Caco-2 (cell line): ENCODE results near the gene HELZ. TPM values are rescaled to one million over a fixed set of nuclear protein-coding genes. Genes with fewer than 3 reads are reported as not detected.

Source experiments
- BruUV-seq: library from RNA; stranded (reverse); fragments of 400-500 nt; replicated peaks from 2 replicates; lab custom pipeline; 2021; lab: Mats Ljungman, UMichigan
- CTCF ChIA-PET: fragments of 300-600 bp; sonication (Branson Sonifier 250); formaldehyde crosslinking; loops from one replicate; lab custom pipeline; 2022; ENCODE audit warnings: antibody characterized with exemption; lab: Charles Lee
- POLR2A ChIA-PET: fragments of 300-600 bp; sonication (Branson Sonifier 250); formaldehyde crosslinking; loops from one replicate; lab custom pipeline; 2022; ENCODE audit warnings: antibody characterized with exemption; lab: Charles Lee
- DNase-seq, 2 experiments: peaks; one replicate each; pipeline versions ENCODE4 v3.0.0 to v3.0.0-alpha.2; 2020 to 2022
- H3K27me3 ChIP-seq: replicated peaks from 2 replicates; pipeline ENCODE4 v1.6.0; 2011; ENCODE audit warnings: low read length; ENCODE audit not compliant: control insufficient read depth, insufficient read depth
- H3K36me3 ChIP-seq: 2 replicates; pipeline ENCODE4 v1.5.1; 2011; ENCODE audit warnings: low read length; ENCODE audit not compliant: control insufficient read depth, insufficient read depth
- H3K4me1 ChIP-seq: fragments of 250-450 bp; sonication (Bioruptor Pico); 2 replicates; pipeline ENCODE4 v1.5.1; 2020; ENCODE audit warnings: mild to moderate bottlenecking
- H3K4me3 ChIP-seq: 2 replicates; pipeline ENCODE4 v1.5.1; 2011; ENCODE audit warnings: low read depth, mild to moderate bottlenecking, control low read depth, low read length
- H3K9me3 ChIP-seq: fragments of 250-450 bp; sonication (Bioruptor Pico); 2 replicates; pipeline ENCODE4 v1.5.1; 2020; ENCODE audit warnings: mild to moderate bottlenecking, moderate library complexity
- H3K27ac Mint-ChIP-seq: one replicate; pipeline ENCODE4 v1.8.0; 2022; ENCODE audit warnings: mixed read lengths; ENCODE audit not compliant: unreplicated experiment
- H3K27me3 Mint-ChIP-seq: one replicate; pipeline ENCODE4 v1.8.0; 2022; ENCODE audit warnings: mixed read lengths; ENCODE audit not compliant: insufficient read depth, unreplicated experiment
- H3K36me3 Mint-ChIP-seq: one replicate; pipeline ENCODE4 v1.8.0; 2022; ENCODE audit warnings: mild to moderate bottlenecking, mixed read lengths; ENCODE audit not compliant: insufficient read depth, unreplicated experiment
- H3K4me1 Mint-ChIP-seq: one replicate; pipeline ENCODE4 v1.8.0; 2022; ENCODE audit warnings: low read depth, mixed read lengths; ENCODE audit not compliant: unreplicated experiment
- H3K4me3 Mint-ChIP-seq: one replicate; pipeline ENCODE4 v1.8.0; 2022; ENCODE audit warnings: mild to moderate bottlenecking, moderate library complexity, mixed read lengths; ENCODE audit not compliant: unreplicated experiment
- H3K9me3 Mint-ChIP-seq: one replicate; pipeline ENCODE4 v1.8.0; 2022; ENCODE audit warnings: mixed read lengths; ENCODE audit not compliant: unreplicated experiment
- intact Hi-C: fragments of 100-400 bp; cut with micrococcal nuclease; formaldehyde crosslinking; loops from one replicate; pipeline ENCODE4 v1.10.0; 2022; ENCODE audit not compliant: unreplicated experiment
- total RNA-seq: library from RNA; stranded (reverse); gene quantifications from 2 replicates; pipeline ENCODE4 v1.2.3, GENCODE V29; 2022
- TF ChIP-seq, protein P1 (sequence below), 2 experiments: fragments of 200-600 bp in 1 of 2; IDR thresholded peaks; 1 replicate in 1 of 2; 2 replicates in 1 of 2; pipeline versions ENCODE4 v1.5.1 to v1.8.0; 2011 to 2022; ENCODE audit warnings: antibody characterized with exemption in 1 of 2, control low read depth in 1 of 2, inconsistent platforms in 1 of 2, low read depth in 1 of 2, low read length in 1 of 2, mild to moderate bottlenecking in 1 of 2, moderate library complexity in 1 of 2; ENCODE audit not compliant: insufficient read depth in 1 of 2, severe bottlenecking in 1 of 2, unreplicated experiment in 1 of 2

HELZ gene
- total RNA-seq, 1 experiment from 2014 or later: 63.8 TPM

DNA sequence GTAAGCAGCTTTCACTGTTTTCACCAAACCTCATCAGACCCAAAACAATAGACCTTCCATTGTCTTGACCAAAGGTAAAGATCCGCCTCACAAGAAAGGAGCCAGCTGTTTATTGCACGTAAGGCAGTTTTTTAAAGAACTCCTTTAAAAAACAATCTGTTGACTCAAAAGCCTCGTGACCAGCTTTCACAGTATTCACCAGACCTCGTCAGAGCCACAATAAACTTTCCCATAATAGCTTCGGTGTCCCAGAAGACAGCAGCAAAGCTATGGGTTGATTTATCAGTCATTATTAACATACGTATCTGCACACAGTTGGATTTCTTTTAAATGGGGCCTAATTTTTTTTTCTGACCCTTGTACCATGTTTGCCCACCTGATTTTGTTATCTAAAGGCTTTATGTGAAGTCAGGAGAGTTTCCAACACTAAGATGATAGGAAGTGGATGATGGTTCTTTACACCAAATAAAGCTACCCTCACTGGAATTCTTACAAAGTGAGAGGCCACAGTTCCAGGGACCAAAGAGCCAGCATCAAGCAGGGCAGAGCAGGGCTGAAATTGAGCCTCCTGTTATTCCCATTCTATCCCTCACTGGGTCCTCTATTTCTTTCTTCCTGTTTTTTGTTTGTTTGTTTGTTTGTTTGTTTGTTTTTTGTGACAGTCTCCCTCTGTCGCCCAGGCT lies 17.6 kb upstream of the HELZ start:
- no peaks in the 10 kb centered on the region for H3K9me3 ChIP-seq
- Mint-ChIP-seq H3K4me3 (no peak overlapping the region), H3K27ac (no peak overlapping the region), H3K27me3 (no peaks in the 10 kb centered on the region), H3K36me3 (no peaks in the 10 kb centered on the region), H3K4me1 (no peaks in the 10 kb centered on the region), H3K9me3 (no peaks in the 10 kb centered on the region)
- H3K27me3 ChIP-seq: no peaks in the 10 kb centered on the region
- H3K36me3 ChIP-seq: no peaks in the 10 kb centered on the region
- ChIA-PET CTCF (no interaction called here), POLR2A (no interaction called here)
- H3K4me1 ChIP-seq: peaks cover 5% of the 10 kb centered on the region; the same call in 1 of the 2 replicates
- intact Hi-C loops: no loop called here
- H3K4me3 ChIP-seq: no peak overlapping the region
- BruUV-seq: no TSS peak
- no peak for DNase-seq
- TF ChIP-seq, protein P1, sequence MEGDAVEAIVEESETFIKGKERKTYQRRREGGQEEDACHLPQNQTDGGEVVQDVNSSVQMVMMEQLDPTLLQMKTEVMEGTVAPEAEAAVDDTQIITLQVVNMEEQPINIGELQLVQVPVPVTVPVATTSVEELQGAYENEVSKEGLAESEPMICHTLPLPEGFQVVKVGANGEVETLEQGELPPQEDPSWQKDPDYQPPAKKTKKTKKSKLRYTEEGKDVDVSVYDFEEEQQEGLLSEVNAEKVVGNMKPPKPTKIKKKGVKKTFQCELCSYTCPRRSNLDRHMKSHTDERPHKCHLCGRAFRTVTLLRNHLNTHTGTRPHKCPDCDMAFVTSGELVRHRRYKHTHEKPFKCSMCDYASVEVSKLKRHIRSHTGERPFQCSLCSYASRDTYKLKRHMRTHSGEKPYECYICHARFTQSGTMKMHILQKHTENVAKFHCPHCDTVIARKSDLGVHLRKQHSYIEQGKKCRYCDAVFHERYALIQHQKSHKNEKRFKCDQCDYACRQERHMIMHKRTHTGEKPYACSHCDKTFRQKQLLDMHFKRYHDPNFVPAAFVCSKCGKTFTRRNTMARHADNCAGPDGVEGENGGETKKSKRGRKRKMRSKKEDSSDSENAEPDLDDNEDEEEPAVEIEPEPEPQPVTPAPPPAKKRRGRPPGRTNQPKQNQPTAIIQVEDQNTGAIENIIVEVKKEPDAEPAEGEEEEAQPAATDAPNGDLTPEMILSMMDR (IDR thresholded peaks at IDR 0.05; ENCODE audit: insufficient read depth in 1 of 2, low read depth in 1 of 2, low read length in 1 of 2, severe bottlenecking in 1 of 2, unreplicated experiment in 1 of 2): no peak

DNA sequence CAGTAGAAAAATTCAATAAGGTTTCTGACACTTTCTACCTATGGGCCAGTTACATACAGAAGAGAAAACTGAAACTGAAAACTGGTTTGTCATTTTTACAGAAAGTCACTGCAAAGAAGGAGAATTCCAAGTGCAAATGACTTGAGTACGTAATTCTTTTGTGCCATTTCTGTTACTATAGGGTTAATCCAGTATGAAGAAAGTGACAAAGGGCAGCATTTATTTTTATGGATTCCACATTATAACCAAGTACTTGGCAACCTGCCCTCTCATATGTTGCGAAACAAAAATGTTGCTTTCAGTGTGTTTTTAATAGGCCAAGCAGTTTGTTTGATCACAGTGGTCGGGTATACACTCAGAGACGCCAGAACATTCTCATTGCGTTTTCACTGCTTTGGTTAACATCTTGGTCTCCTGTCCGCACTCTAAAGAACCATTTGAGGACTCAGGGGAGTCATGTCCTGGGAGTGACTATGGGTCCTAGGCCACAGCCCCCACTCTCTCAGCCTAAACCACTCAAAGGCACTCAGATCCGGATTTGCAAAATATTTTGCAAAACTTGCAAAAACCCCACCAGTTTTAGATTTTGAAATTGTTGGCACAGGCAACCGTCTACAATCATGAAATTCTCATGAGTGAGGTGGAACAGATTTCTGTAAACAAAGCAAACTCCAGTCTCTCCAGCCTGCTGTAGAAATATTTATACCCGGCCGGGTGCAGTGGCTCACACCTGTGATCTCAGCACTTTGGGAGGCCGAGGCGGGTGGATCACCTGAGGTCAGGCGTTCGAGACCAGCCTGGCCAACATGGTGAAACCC lies 15.4 kb upstream of the HELZ start:
- Histone ChIP-seq H3K9me3 (no peaks in the 10 kb centered on the region), H3K27me3 (no peaks in the 10 kb centered on the region), H3K4me3 (no peak overlapping the region), H3K36me3 (no peaks in the 10 kb centered on the region), H3K4me1 (peaks cover 5% of the 10 kb centered on the region; the same call in 1 of the 2 replicates)
- ChIA-PET CTCF (no interaction called here), POLR2A (no interaction called here)
- H3K4me1 Mint-ChIP-seq: no peaks in the 10 kb centered on the region
- no peak overlapping the region for H3K27ac Mint-ChIP-seq
- BruUV-seq: no TSS peak
- no peaks in the 10 kb centered on the region for H3K9me3 Mint-ChIP-seq
- H3K4me3 Mint-ChIP-seq: no peak overlapping the region
- intact Hi-C loops: no loop called here
- no peaks in the 10 kb centered on the region for H3K36me3 Mint-ChIP-seq
- no peaks in the 10 kb centered on the region for H3K27me3 Mint-ChIP-seq
- no peak for DNase-seq
- TF ChIP-seq, protein P1 (IDR thresholded peaks at IDR 0.05; ENCODE audit: insufficient read depth in 1 of 2, low read depth in 1 of 2, low read length in 1 of 2, severe bottlenecking in 1 of 2, unreplicated experiment in 1 of 2): no peak

DNA sequence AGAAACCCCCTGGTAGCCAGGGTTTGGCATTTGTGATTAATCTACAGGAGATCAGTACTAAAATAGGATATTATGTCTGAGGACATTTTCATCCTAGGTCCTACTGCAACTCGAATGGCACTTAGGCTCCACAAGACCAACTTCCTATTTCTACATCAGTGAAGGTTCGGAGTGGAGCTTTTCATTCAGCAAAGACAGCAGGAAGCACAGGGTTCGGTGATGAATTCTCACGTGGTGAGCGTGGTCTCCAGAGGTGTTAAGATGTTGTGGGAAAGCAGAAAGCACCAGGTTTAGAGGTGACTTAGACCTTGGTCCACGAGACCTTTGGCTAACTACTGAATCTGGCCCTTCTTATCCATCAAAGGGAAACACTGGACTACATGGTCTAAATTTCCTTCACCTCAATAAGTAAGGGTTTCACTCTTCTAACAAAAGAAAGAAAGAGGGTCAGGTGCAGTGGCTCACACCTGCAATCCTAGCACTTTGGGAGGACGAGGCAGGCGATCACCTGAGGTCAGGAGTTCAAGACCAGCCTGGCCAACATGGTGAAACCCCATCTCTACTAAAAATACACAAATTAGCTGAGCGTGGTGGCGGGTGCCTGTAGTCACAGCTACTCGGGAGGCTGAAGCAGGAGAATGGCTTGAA lies 13.9 kb upstream of the HELZ start:
- Histone ChIP-seq H3K9me3 (no peaks in the 10 kb centered on the region), H3K27me3 (no peaks in the 10 kb centered on the region), H3K4me3 (no peak overlapping the region), H3K4me1 (peaks cover 5% of the 10 kb centered on the region; the same call in 1 of the 2 replicates), H3K36me3 (no peaks in the 10 kb centered on the region)
- no TSS peak for BruUV-seq
- Mint-ChIP-seq H3K27ac (no peak overlapping the region), H3K27me3 (no peaks in the 10 kb centered on the region), H3K9me3 (no peaks in the 10 kb centered on the region), H3K4me1 (no peaks in the 10 kb centered on the region), H3K4me3 (no peak overlapping the region), H3K36me3 (no peaks in the 10 kb centered on the region)
- ChIA-PET CTCF (no interaction called here), POLR2A (no interaction called here)
- DNase-seq: no peak
- TF ChIP-seq, protein P1 (IDR thresholded peaks at IDR 0.05; ENCODE audit: insufficient read depth in 1 of 2, low read depth in 1 of 2, low read length in 1 of 2, severe bottlenecking in 1 of 2, unreplicated experiment in 1 of 2): no peak
- intact Hi-C loops: no loop called here
